ENCODE measurements around the gene GPX5.
"Not testable (repeated sequence)": the region's sequence is repeated elsewhere in the genome, so short reads cannot be mapped to it uniquely, and the experiment has no call there.

GPX5 gene

GRCh38 chr6:28491984-28492317 is 33.7 kb upstream of the GPX5 start:
- no peaks in the 10 kb centered on the region for H3K9me3 ChIP-seq
- peaks cover 0 to 26% of the 10 kb centered on the region in 2 donors for H3K27me3 ChIP-seq
- H3K4me3 ChIP-seq: no peak overlapping the region
- H3K36me3 ChIP-seq: no peaks in the 10 kb centered on the region
- no peak for DNase-seq
- intact Hi-C loops (cut with DNase I; ENCODE audit: low total_unique reads): no loop called here
- H3K4me1 ChIP-seq: peaks cover 0 to 11% (median 5%) of the 10 kb centered on the region in 4 donors
- no peak for TF ChIP-seq CTCF (IDR thresholded peaks at IDR 0.05)
- no peak overlapping the region for H3K27ac ChIP-seq

GRCh38 chr6:28496099-28496779 is 29.4 kb upstream of the GPX5 start:
- Histone ChIP-seq H3K27ac (no peak overlapping the region), H3K4me1 (no peaks in the 10 kb centered on the region), H3K27me3 (peaks cover 0 to 6% of the 10 kb centered on the region in 2 donors), H3K4me3 (no peak overlapping the region), H3K9me3 (no peaks in the 10 kb centered on the region), H3K36me3 (no peaks in the 10 kb centered on the region)
- intact Hi-C loops (cut with DNase I; ENCODE audit: low total_unique reads): no loop called here
- DNase-seq: no peak
- no peak for TF ChIP-seq CTCF (IDR thresholded peaks at IDR 0.05)

GRCh38 chr6:28497306-28497705 is 28.4 kb upstream of the GPX5 start:
- TF ChIP-seq CTCF (IDR thresholded peaks at IDR 0.05): no peak
- intact Hi-C loops (cut with DNase I; ENCODE audit: low total_unique reads): no loop called here

GRCh38 chr6:28497893-28498292 is 27.8 kb upstream of the GPX5 start:
- intact Hi-C loops (cut with DNase I; ENCODE audit: low total_unique reads): no loop called here
- H3K9me3 ChIP-seq: no peaks in the 10 kb centered on the region
- H3K27ac ChIP-seq: no peak overlapping the region
- H3K4me1 ChIP-seq: no peaks in the 10 kb centered on the region
- H3K36me3 ChIP-seq: no peaks in the 10 kb centered on the region
- no peak for TF ChIP-seq CTCF (IDR thresholded peaks at IDR 0.05)
- DNase-seq: no peak
- no peak overlapping the region for H3K4me3 ChIP-seq
- H3K27me3 ChIP-seq: peaks cover 0 to 3% of the 10 kb centered on the region in 2 donors

More at GRCh38 chr6:28497306-28497705, 28.4 kb upstream of the GPX5 start:
- no peaks in the 10 kb centered on the region for H3K9me3 ChIP-seq
- H3K27ac ChIP-seq: no peak overlapping the region
- peaks cover 0 to 3% of the 10 kb centered on the region in 2 donors for H3K27me3 ChIP-seq
- H3K4me3 ChIP-seq: no peak overlapping the region
- no peak for DNase-seq
- H3K4me1 ChIP-seq: no peaks in the 10 kb centered on the region
- no peaks in the 10 kb centered on the region for H3K36me3 ChIP-seq

- Histone ChIP-seq H3K27ac (no peak overlapping the region), H3K27me3 (no peaks in the 10 kb centered on the region), H3K4me1 (no peaks in the 10 kb centered on the region), H3K36me3 (no peaks in the 10 kb centered on the region), H3K4me3 (no peak overlapping the region), H3K9me3 (no peaks in the 10 kb centered on the region)
- intact Hi-C loops (cut with DNase I; ENCODE audit: low total_unique reads): no loop called here
- DNase-seq: no peak
- no peak for TF ChIP-seq CTCF (IDR thresholded peaks at IDR 0.05)
These were observed 24.4 kb upstream of the GPX5 start for GRCh38 chr6:28501259-28501658.

- H3K36me3 ChIP-seq; H3K4me1 ChIP-seq; H3K27ac ChIP-seq; H3K27me3 ChIP-seq; H3K9me3 ChIP-seq; DNase-seq; intact Hi-C loops (cut with DNase I; ENCODE audit: low total_unique reads); H3K4me3 ChIP-seq: not testable (repeated sequence)
These were observed 23.5 kb upstream of the GPX5 start for GRCh38 chr6:28502136-28502535.

- DNase-seq; H3K9me3 ChIP-seq; H3K36me3 ChIP-seq; H3K4me3 ChIP-seq; H3K27me3 ChIP-seq; H3K4me1 ChIP-seq; H3K27ac ChIP-seq; intact Hi-C loops (cut with DNase I; ENCODE audit: low total_unique reads): not testable (repeated sequence)
These were observed 22.9 kb upstream of the GPX5 start for GRCh38 chr6:28502709-28503305.
